Subcutaneous adipose tissue (tissue), 4 donors: Measurements from ENCODE around the gene AOAH. TPM values are rescaled to one million over a fixed set of nuclear protein-coding genes. Genes with fewer than 3 reads are reported as not detected.

Source experiments
- CTCF ChIP-seq: fragments of 450-650 bp; IDR thresholded peaks from one replicate; pipeline ENCODE4 v1.5.1; 2016; ENCODE audit warnings: low read depth, mild to moderate bottlenecking, control low read depth, antibody characterized with exemption, moderate library complexity
- total RNA-seq, 4 donors: library from RNA; depleted of rRNA; stranded (reverse); fragments of >200 nt; gene quantifications; one replicate each; pipeline ENCODE4 v1.1.0, GENCODE V29; 2016

The AOAH gene
- total RNA-seq, 4 donors from 2014 or later, result 4.6 to 51.7 (median 15.3) TPM

GRCh38 chr7:36491317-36491716 lies 233.0 kb downstream of the AOAH start:
- TF ChIP-seq CTCF, result no peak

- no peak for TF ChIP-seq CTCF
Measured at GRCh38 chr7:36490419-36490830, 233.9 kb downstream of the AOAH start.

- no peak for TF ChIP-seq CTCF
Measured at GRCh38 chr7:36487756-36488336, 236.4 kb downstream of the AOAH start.

GRCh38 chr7:36486336-36486735 lies 238.0 kb downstream of the AOAH start:
- TF ChIP-seq CTCF, result no peak

- no peak for TF ChIP-seq CTCF
Measured at GRCh38 chr7:36484265-36484664, 240.0 kb downstream of the AOAH start.

- no peak for TF ChIP-seq CTCF
Measured at GRCh38 chr7:36478745-36479144, 245.5 kb downstream of the AOAH start.

- TF ChIP-seq CTCF, result no peak
Measured at GRCh38 chr7:36475381-36475780, 248.9 kb downstream of the AOAH start.
